Measurements from ENCODE around the gene CELF1. TPM values are rescaled to one million over a fixed set of nuclear protein-coding genes. Genes with fewer than 3 reads are reported as not detected.
A peak's percentile ranks its signal among the peaks of the same experiment; 100 is the strongest.

Gene CELF1
- total and polyA plus RNA-seq, 2 donors (not counting 1 experiment from before 2014, with no cell fraction given): 52.0 to 153 TPM

DNA sequence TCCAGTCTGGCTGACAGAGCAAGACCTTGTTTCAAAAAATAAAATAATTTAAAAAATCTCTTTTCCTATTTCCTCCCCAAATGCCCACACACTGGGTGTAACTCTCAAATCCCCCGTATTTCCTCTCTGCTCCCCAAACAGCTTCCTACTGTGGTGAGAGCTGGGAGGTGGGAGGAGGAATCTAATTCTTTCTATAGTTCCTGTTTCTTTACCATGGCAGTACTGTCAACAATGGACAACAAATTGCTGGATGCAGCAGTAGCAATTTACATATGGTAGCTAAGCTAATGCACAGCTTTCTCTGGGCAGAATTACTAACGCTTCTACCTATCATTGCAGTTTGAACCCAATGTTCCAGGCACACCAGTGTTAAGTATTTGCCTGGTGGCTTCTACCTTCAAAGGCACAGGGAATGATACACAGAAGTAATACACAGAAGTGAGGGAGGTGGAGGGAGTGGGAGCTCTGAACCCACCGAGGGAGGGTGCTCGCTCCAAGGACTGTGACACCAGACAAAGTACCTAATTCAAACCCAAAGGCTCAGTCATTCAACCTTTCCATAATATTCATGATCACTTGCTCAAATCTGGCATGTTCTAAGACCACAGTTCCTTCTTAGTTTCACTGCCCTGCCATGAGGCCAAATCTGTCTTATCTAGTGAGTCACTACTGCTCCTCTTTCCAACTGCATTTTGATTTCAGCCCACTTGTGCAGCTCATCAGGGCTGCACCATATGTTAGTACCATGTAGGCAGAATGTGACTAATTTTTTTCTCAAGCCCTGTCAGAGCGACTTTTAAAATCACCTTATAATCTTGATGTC lies 37.9 kb downstream of the CELF1 start:
- Histone ChIP-seq H4K20me1 (ENCODE audit: control insufficient read depth, insufficient read depth, low read length, poor library complexity, severe bottlenecking) (peaks cover 75% of the 10 kb centered on the region), H3K9me3 (ENCODE audit: control extremely low read depth in 1 of 3, control insufficient read depth in 2 of 3, insufficient read depth in 1 of 3, low read length in 2 of 3) (no peaks in the 10 kb centered on the region), H3K4me3 (ENCODE audit: control extremely low read depth in 1 of 5, extremely low read depth in 1 of 5, insufficient read depth in 1 of 5, low read depth in 2 of 5, low read length in 4 of 5) (no peak overlapping the region), H3K27ac (ENCODE audit: low read length in 2 of 2) (peak overlapping the region; percentile 58 to 91), H3K36me3 (replicated peaks in 1 of 2; ENCODE audit: control extremely low read depth in 1 of 2, control insufficient read depth in 1 of 2, extremely low read depth in 1 of 2, insufficient read depth in 2 of 2, low read length in 1 of 2) (peaks cover 1 to 5% of the 10 kb centered on the region in 2 experiments), H2AFZ (ENCODE audit: insufficient read depth, low read depth, low read length, poor library complexity, severe bottlenecking) (no peak overlapping the region), H3K4me2 (replicated peaks; ENCODE audit: low read depth, low read length, poor library complexity, severe bottlenecking) (peak overlapping the region; percentile 54), H3K79me2 (ENCODE audit: control insufficient read depth, insufficient read depth, low read length) (peaks cover 99% of the 10 kb centered on the region), H3K4me1 (ENCODE audit: control insufficient read depth in 2 of 2, insufficient read depth in 2 of 2, low read length in 2 of 2) (peaks cover 64 to 72% of the 10 kb centered on the region in 2 donors), H3K27me3 (replicated peaks in 1 of 4; ENCODE audit: control extremely low read depth in 1 of 4, control insufficient read depth in 3 of 4, insufficient read depth in 4 of 4, low read length in 3 of 4) (no peaks in the 10 kb centered on the region), H3K9ac (ENCODE audit: low read length) (peak overlapping the region; percentile 29)
- Mint-ChIP-seq H3K27ac (peak overlapping the region; percentile 77), H3K9me3 (ENCODE audit: insufficient read depth) (no peaks in the 10 kb centered on the region), H3K4me1 (peaks cover 72% of the 10 kb centered on the region), H3K4me3 (peak overlapping the region; percentile 71), H3K27me3 (no peaks in the 10 kb centered on the region)
- TF ChIP-seq EZH2 (IDR thresholded peaks at IDR 0.05; ENCODE audit: borderline replicate concordance, insufficient read depth, low read depth, low read length, poor library complexity, severe bottlenecking): no peak
- TF ChIP-seq, protein P1, sequence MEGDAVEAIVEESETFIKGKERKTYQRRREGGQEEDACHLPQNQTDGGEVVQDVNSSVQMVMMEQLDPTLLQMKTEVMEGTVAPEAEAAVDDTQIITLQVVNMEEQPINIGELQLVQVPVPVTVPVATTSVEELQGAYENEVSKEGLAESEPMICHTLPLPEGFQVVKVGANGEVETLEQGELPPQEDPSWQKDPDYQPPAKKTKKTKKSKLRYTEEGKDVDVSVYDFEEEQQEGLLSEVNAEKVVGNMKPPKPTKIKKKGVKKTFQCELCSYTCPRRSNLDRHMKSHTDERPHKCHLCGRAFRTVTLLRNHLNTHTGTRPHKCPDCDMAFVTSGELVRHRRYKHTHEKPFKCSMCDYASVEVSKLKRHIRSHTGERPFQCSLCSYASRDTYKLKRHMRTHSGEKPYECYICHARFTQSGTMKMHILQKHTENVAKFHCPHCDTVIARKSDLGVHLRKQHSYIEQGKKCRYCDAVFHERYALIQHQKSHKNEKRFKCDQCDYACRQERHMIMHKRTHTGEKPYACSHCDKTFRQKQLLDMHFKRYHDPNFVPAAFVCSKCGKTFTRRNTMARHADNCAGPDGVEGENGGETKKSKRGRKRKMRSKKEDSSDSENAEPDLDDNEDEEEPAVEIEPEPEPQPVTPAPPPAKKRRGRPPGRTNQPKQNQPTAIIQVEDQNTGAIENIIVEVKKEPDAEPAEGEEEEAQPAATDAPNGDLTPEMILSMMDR (IDR thresholded peaks at IDR 0.05): no peak
- ChIA-PET POLR2A (no interaction called here), CTCF (no interaction called here)
- intact Hi-C loops (cut with micrococcal nuclease): no loop called here
- DNase-seq (peak; percentile 38), ATAC-seq (ENCODE audit: low read depth) (peak; percentile 23)
- 60% methylated on average over 1 of the region's 5 CpGs for WGBS (ENCODE audit: insufficient coverage)

- Histone ChIP-seq H3K27ac (ENCODE audit: low read length in 2 of 2) (peak overlapping the region; percentile 5 to 91), H3K36me3 (replicated peaks in 1 of 2; ENCODE audit: control extremely low read depth in 1 of 2, control insufficient read depth in 1 of 2, extremely low read depth in 1 of 2, insufficient read depth in 2 of 2, low read length in 1 of 2) (peaks cover 3% of the 10 kb centered on the region in 2 experiments), H3K4me2 (replicated peaks; ENCODE audit: low read depth, low read length, poor library complexity, severe bottlenecking) (peak overlapping the region; percentile 45), H3K79me2 (ENCODE audit: control insufficient read depth, insufficient read depth, low read length) (peaks cover 98% of the 10 kb centered on the region), H2AFZ (ENCODE audit: insufficient read depth, low read depth, low read length, poor library complexity, severe bottlenecking) (peak overlapping the region; percentile 28), H4K20me1 (ENCODE audit: control insufficient read depth, insufficient read depth, low read length, poor library complexity, severe bottlenecking) (peaks cover 68% of the 10 kb centered on the region), H3K27me3 (replicated peaks in 1 of 4; ENCODE audit: control extremely low read depth in 1 of 4, control insufficient read depth in 3 of 4, insufficient read depth in 4 of 4, low read length in 3 of 4) (no peaks in the 10 kb centered on the region), H3K9me3 (ENCODE audit: control extremely low read depth in 1 of 3, control insufficient read depth in 2 of 3, insufficient read depth in 1 of 3, low read length in 2 of 3) (no peaks in the 10 kb centered on the region), H3K4me1 (ENCODE audit: control insufficient read depth in 2 of 2, insufficient read depth in 2 of 2, low read length in 2 of 2) (peaks cover 74 to 79% of the 10 kb centered on the region in 2 donors), H3K4me3 (ENCODE audit: control extremely low read depth in 1 of 5, extremely low read depth in 1 of 5, insufficient read depth in 1 of 5, low read depth in 2 of 5, low read length in 4 of 5) (no peak overlapping the region), H3K9ac (ENCODE audit: low read length) (no peak overlapping the region)
- intact Hi-C loops (cut with micrococcal nuclease): no loop called here
- CTCF ChIA-PET: interaction anchor here (1.3 kb wide), 2 partner anchors 11 to 39 kb away, joined by 3 read pairs; no protein-coding TSS in a partner anchor
- POLR2A ChIA-PET: interaction anchor here (0.6 to 0.8 kb wide), 2 partner anchors 14 to 57 kb away, joined by 3 to 6 read pairs; no protein-coding TSS in a partner anchor
- no peak for TF ChIP-seq EZH2 (IDR thresholded peaks at IDR 0.05; ENCODE audit: borderline replicate concordance, insufficient read depth, low read depth, low read length, poor library complexity, severe bottlenecking)
- TF ChIP-seq, protein P1 (IDR thresholded peaks at IDR 0.05): no peak
- H3K27ac Mint-ChIP-seq: peak overlapping the region; percentile 77
- no peaks in the 10 kb centered on the region for H3K9me3 Mint-ChIP-seq (ENCODE audit: insufficient read depth)
- H3K4me3 Mint-ChIP-seq: no peak overlapping the region
- 100% methylated on average over 1 of the region's 2 CpGs for WGBS (ENCODE audit: insufficient coverage)
- ATAC-seq (ENCODE audit: low read depth) (no peak), DNase-seq (no peak)
- peaks cover 76% of the 10 kb centered on the region for H3K4me1 Mint-ChIP-seq
- H3K27me3 Mint-ChIP-seq: no peaks in the 10 kb centered on the region
These were observed 40.2 kb downstream of the CELF1 start for GRCh38 chr11:47512701-47513100.
